ENCODE results near the gene NTM.

- TF ChIP-seq CTCF (IDR thresholded peaks at IDR 0.05; ENCODE audit: poor library complexity, severe bottlenecking), result no peak
- TF ChIP-seq EP300 (conservative IDR thresholded peaks at IDR 0.05; ENCODE audit: poor library complexity, severe bottlenecking), result no peak
- no peak for TF ChIP-seq EZH2 (IDR thresholded peaks at IDR 0.05; ENCODE audit: borderline replicate concordance, insufficient read depth, low read length, poor library complexity, severe bottlenecking)
- no peak for TF ChIP-seq POLR2AphosphoS5 (IDR thresholded peaks at IDR 0.05)
- TF ChIP-seq RAD21 (conservative IDR thresholded peaks at IDR 0.05), result no peak
- no peak for TF ChIP-seq SMC3 (conservative IDR thresholded peaks at IDR 0.05; ENCODE audit: poor library complexity)
- no peak for TF ChIP-seq REST (IDR thresholded peaks at IDR 0.05; ENCODE audit: borderline replicate concordance)
Measured at GRCh38 chr11:131422029-131422428, 51.6 kb downstream of the NTM start.

Measured in neural cell (in vitro differentiated cells).